ENCODE results near the gene POU4F1. TPM values are rescaled to one million over a fixed set of nuclear protein-coding genes. Genes with fewer than 3 reads are reported as not detected.

Gene POU4F1
- polyA plus RNA-seq, 1 donor from 2014 or later: not detected

DNA sequence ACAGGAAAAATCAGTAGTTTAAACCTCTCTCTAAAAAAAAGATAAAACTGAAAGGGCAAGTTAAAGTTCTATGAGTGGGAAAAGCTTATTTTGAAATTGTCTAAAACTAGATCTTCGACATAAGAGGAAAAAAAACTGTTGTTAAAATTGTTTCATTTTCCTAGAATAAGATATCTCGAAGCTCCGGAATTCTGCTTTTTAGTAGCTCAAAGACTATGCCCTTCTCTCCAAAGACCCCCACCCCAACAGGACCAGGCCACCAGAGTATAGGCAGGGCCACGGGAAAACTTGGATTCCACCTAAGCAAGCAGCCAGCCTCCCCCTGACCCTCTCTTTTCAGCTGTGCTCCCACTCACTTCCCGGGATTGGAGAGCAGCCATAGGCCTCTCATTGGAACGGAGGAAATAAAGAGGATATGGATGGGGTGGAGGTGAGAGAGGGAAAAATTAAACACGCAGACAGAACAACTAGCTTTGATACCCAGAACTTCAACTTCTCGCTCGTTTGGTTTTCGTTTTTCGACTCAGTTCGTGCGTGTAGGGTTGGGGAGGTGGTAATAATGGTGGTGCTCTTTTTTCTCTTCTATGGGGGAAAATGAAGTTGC is 3.0 kb downstream of the POU4F1 start:
- no peaks in the 10 kb centered on the region for H3K36me3 ChIP-seq (ENCODE audit: insufficient read depth, low read length)
- no peaks in the 10 kb centered on the region for H3F3A ChIP-seq (ENCODE audit: insufficient read depth, low read length, poor library complexity, severe bottlenecking)
- no peak overlapping the region for H3K4me3 ChIP-seq (ENCODE audit: low read length)
- no peak overlapping the region for H3K27ac ChIP-seq (ENCODE audit: low read length)
- H3K9ac ChIP-seq (ENCODE audit: low read length): no peak overlapping the region
- H3K79me2 ChIP-seq (replicated peaks; ENCODE audit: insufficient read depth, low read length): no peaks in the 10 kb centered on the region
- H3K4me2 ChIP-seq (ENCODE audit: low read length): no peak overlapping the region
- no peaks in the 10 kb centered on the region for H3K9me3 ChIP-seq (ENCODE audit: low read length)
- no peaks in the 10 kb centered on the region for H3K9me2 ChIP-seq (ENCODE audit: insufficient read depth, low read length)
- TF ChIP-seq, protein P1, sequence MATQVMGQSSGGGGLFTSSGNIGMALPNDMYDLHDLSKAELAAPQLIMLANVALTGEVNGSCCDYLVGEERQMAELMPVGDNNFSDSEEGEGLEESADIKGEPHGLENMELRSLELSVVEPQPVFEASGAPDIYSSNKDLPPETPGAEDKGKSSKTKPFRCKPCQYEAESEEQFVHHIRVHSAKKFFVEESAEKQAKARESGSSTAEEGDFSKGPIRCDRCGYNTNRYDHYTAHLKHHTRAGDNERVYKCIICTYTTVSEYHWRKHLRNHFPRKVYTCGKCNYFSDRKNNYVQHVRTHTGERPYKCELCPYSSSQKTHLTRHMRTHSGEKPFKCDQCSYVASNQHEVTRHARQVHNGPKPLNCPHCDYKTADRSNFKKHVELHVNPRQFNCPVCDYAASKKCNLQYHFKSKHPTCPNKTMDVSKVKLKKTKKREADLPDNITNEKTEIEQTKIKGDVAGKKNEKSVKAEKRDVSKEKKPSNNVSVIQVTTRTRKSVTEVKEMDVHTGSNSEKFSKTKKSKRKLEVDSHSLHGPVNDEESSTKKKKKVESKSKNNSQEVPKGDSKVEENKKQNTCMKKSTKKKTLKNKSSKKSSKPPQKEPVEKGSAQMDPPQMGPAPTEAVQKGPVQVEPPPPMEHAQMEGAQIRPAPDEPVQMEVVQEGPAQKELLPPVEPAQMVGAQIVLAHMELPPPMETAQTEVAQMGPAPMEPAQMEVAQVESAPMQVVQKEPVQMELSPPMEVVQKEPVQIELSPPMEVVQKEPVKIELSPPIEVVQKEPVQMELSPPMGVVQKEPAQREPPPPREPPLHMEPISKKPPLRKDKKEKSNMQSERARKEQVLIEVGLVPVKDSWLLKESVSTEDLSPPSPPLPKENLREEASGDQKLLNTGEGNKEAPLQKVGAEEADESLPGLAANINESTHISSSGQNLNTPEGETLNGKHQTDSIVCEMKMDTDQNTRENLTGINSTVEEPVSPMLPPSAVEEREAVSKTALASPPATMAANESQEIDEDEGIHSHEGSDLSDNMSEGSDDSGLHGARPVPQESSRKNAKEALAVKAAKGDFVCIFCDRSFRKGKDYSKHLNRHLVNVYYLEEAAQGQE (IDR thresholded peaks at IDR 0.05; ENCODE audit: borderline replicate concordance): no peak
- TF ChIP-seq EP300 (conservative IDR thresholded peaks at IDR 0.05; ENCODE audit: poor library complexity, severe bottlenecking) (no peak), EZH2 (IDR thresholded peaks at IDR 0.05; ENCODE audit: borderline replicate concordance, insufficient read depth, low read length, poor library complexity, severe bottlenecking) (no peak), POLR2AphosphoS5 (IDR thresholded peaks at IDR 0.05) (no peak), TAF1 (IDR thresholded peaks at IDR 0.05; ENCODE audit: low read depth) (no peak), RAD21 (conservative IDR thresholded peaks at IDR 0.05) (no peak)
- TF ChIP-seq, protein P2, sequence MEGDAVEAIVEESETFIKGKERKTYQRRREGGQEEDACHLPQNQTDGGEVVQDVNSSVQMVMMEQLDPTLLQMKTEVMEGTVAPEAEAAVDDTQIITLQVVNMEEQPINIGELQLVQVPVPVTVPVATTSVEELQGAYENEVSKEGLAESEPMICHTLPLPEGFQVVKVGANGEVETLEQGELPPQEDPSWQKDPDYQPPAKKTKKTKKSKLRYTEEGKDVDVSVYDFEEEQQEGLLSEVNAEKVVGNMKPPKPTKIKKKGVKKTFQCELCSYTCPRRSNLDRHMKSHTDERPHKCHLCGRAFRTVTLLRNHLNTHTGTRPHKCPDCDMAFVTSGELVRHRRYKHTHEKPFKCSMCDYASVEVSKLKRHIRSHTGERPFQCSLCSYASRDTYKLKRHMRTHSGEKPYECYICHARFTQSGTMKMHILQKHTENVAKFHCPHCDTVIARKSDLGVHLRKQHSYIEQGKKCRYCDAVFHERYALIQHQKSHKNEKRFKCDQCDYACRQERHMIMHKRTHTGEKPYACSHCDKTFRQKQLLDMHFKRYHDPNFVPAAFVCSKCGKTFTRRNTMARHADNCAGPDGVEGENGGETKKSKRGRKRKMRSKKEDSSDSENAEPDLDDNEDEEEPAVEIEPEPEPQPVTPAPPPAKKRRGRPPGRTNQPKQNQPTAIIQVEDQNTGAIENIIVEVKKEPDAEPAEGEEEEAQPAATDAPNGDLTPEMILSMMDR (IDR thresholded peaks at IDR 0.05; ENCODE audit: poor library complexity, severe bottlenecking): no peak
- H4K20me1 ChIP-seq (ENCODE audit: insufficient read depth): no peaks in the 10 kb centered on the region
- H2AFZ ChIP-seq (ENCODE audit: low read depth, low read length): no peak overlapping the region
- H3K27me3 ChIP-seq (ENCODE audit: insufficient read depth, low read depth, low read length): peaks cover 96% of the 10 kb centered on the region

DNA sequence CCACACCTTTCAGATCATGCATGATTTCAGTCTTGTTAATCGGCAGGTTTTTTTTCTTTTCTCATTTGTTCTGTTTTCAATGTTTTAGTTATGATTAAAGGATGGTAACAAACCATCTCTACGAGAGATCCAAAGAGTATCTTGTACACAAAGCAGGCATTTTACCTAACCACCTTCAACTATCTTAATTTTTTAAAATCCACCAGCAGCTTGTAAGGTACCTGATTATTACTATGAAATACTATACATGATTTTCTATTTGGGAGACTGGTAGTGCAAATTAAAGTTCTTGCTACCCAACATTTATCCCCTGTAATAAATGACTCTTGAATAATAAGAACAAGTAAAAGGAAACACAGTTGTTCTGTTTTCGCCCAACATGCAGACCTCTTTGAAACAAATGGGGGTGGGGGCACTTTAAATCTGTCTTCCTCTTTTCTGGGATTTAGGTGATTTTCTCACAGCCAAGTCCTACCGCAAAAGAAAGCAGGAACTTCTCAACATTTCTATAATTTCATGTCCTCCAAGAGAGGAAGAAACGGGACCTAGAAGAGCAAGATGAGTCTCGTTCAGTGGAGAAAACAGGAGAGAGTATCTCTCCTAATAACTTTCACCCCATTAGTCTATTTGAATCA is 3.6 kb downstream of the POU4F1 start:
- Histone ChIP-seq H3K4me2 (ENCODE audit: low read length) (no peak overlapping the region), H3K4me3 (ENCODE audit: low read length) (no peak overlapping the region), H3F3A (ENCODE audit: insufficient read depth, low read length, poor library complexity, severe bottlenecking) (no peaks in the 10 kb centered on the region), H3K9me2 (ENCODE audit: insufficient read depth, low read length) (no peaks in the 10 kb centered on the region), H3K9me3 (ENCODE audit: low read length) (no peaks in the 10 kb centered on the region), H3K27me3 (ENCODE audit: insufficient read depth, low read depth, low read length) (peaks cover 96% of the 10 kb centered on the region), H3K27ac (ENCODE audit: low read length) (no peak overlapping the region), H3K9ac (ENCODE audit: low read length) (no peak overlapping the region), H2AFZ (ENCODE audit: low read depth, low read length) (no peak overlapping the region), H4K20me1 (ENCODE audit: insufficient read depth) (no peaks in the 10 kb centered on the region), H3K36me3 (ENCODE audit: insufficient read depth, low read length) (no peaks in the 10 kb centered on the region), H3K79me2 (replicated peaks; ENCODE audit: insufficient read depth, low read length) (no peaks in the 10 kb centered on the region)
- TF ChIP-seq, protein P1 (IDR thresholded peaks at IDR 0.05; ENCODE audit: borderline replicate concordance): no peak
- TF ChIP-seq, protein P2 (IDR thresholded peaks at IDR 0.05; ENCODE audit: poor library complexity, severe bottlenecking): no peak
- no peak for TF ChIP-seq SMC3 (conservative IDR thresholded peaks at IDR 0.05; ENCODE audit: poor library complexity)
- no peak for TF ChIP-seq MXI1 (conservative IDR thresholded peaks at IDR 0.05; ENCODE audit: poor library complexity, severe bottlenecking)
- TF ChIP-seq EP300 (conservative IDR thresholded peaks at IDR 0.05; ENCODE audit: poor library complexity, severe bottlenecking): no peak
- no peak for TF ChIP-seq EZH2 (IDR thresholded peaks at IDR 0.05; ENCODE audit: borderline replicate concordance, insufficient read depth, low read length, poor library complexity, severe bottlenecking)
